Endodermal cell (in vitro differentiated cells): ENCODE data around the gene SPRTN. TPM values are rescaled to one million over a fixed set of nuclear protein-coding genes. Genes with fewer than 3 reads are reported as not detected.
A peak's percentile ranks its signal among the peaks of the same experiment; 100 is the strongest.

Experiments used
- DNase-seq: peaks from one replicate; pipeline ENCODE4 v3.0.0-alpha.2; 2017
- H3K27ac ChIP-seq: 2 replicates; pipeline ENCODE4 v1.5.1; 2013; ENCODE audit warnings: mild to moderate bottlenecking, low read depth, low read length, moderate library complexity
- H3K27me3 ChIP-seq: 2 replicates; pipeline ENCODE4 v1.6.1; 2013; ENCODE audit warnings: mild to moderate bottlenecking, low read length, moderate library complexity; ENCODE audit not compliant: insufficient read depth, control insufficient read depth, poor library complexity, severe bottlenecking
- H3K36me3 ChIP-seq: 2 replicates; pipeline ENCODE4 v1.7.0; 2013; ENCODE audit warnings: mild to moderate bottlenecking, low read length, moderate library complexity; ENCODE audit not compliant: control insufficient read depth, insufficient read depth
- H3K4me1 ChIP-seq: one replicate; pipeline ENCODE4 v1.7.0; 2013; ENCODE audit warnings: low read length; ENCODE audit not compliant: control insufficient read depth, insufficient read depth
- H3K4me3 ChIP-seq: 2 replicates; pipeline ENCODE4 v1.5.1; 2013; ENCODE audit warnings: mild to moderate bottlenecking, low read length, moderate library complexity
- H3K9ac ChIP-seq: 2 replicates; pipeline ENCODE4 v1.6.1; 2013; ENCODE audit warnings: mild to moderate bottlenecking, low read length, moderate library complexity; ENCODE audit not compliant: poor library complexity, severe bottlenecking; ENCODE audit errors: extremely low read depth
- H3K9me3 ChIP-seq: 2 replicates; pipeline ENCODE4 v1.6.1; 2013; ENCODE audit warnings: mild to moderate bottlenecking, low read length, moderate library complexity; ENCODE audit not compliant: control insufficient read depth
- H3K27ac Mint-ChIP-seq: 2 replicates; pipeline ENCODE4 v1.8.0; 2020; ENCODE audit warnings: mixed read lengths
- H3K27me3 Mint-ChIP-seq: 2 replicates; pipeline ENCODE4 v1.8.0; 2021; ENCODE audit warnings: mild to moderate bottlenecking, mixed read lengths; ENCODE audit not compliant: insufficient read depth
- H3K36me3 Mint-ChIP-seq: 2 replicates; pipeline ENCODE4 v1.8.0; 2020; ENCODE audit warnings: low read depth, mixed read lengths
- H3K4me1 Mint-ChIP-seq: 2 replicates; pipeline ENCODE4 v1.8.0; 2020; ENCODE audit warnings: mixed read lengths
- H3K4me3 Mint-ChIP-seq: 2 replicates; pipeline ENCODE4 v1.8.0; 2020; ENCODE audit warnings: mild to moderate bottlenecking, moderate library complexity, mixed read lengths
- H3K9me3 Mint-ChIP-seq: 2 replicates; pipeline ENCODE4 v1.8.0; 2020; ENCODE audit warnings: mild to moderate bottlenecking, mixed read lengths
- WGBS, 2 experiments: methylation state at CpG; one replicate each; pipeline versions ENCODE4 v1.1.5 to v1.1.7; 2013; ENCODE audit warnings: missing lambda C conversion rate in 2 of 2, mixed read lengths in 1 of 2; ENCODE audit not compliant: insufficient coverage in 1 of 2, insufficient read length in 1 of 2; 5-methylcytosine and 5-hydroxymethylcytosine counted together
- total RNA-seq, 2 donors: library from RNA; stranded (reverse); fragmentation: NEBNext Ultra II Directional in 1 of 2; extraction: Animal tissue kit (Norgen Biotek cat#: 25700) in 1 of 2; gene quantifications; 2 replicates in 1 of 2; 3 replicates in 1 of 2; pipeline ENCODE4 v1.2.1, GENCODE V29; 2021
- TF ChIP-seq, protein P1 (sequence below): fragments of 200-600 bp; sonication (generic); conservative IDR thresholded peaks from 2 replicates; pipeline ENCODE4 v1.5.0; 2021; ENCODE audit warnings: antibody characterized with exemption, mild to moderate bottlenecking

Gene SPRTN
- total RNA-seq, 2 donors from 2014 or later = 12.4 to 20.4 TPM

DNA sequence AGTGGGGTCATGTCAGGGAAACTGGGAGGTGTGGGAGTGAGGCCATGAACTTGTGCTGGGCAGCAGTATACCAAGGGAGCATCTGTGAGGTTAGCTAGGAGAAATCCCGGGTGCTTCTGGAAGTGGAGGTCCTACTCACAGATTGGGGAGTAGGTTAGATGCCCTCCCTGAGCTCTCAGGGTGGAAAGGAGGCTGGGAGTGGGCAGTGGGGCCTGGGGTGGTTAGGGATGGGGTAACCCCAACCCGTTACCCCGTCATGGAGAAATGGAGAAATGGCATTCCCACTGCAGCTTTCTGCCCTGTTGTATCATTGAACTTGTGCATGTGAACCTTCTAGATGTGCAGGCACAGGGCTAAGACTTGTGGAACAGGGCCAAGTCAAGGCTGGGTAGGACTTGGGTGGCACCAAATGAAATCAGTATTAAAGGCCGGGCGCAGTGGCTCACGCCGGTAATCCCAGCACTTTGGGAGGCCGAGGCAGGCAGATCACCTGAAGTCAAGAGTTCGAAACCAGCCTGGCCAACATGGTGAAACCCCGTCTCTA is 27.6 kb upstream of the SPRTN start:
- Mint-ChIP-seq H3K4me1 (no peaks in the 10 kb centered on the region), H3K9me3 (no peaks in the 10 kb centered on the region), H3K4me3 (no peak overlapping the region), H3K27ac (no peak overlapping the region), H3K36me3 (no peaks in the 10 kb centered on the region), H3K27me3 (peaks cover 9% of the 10 kb centered on the region)
- Histone ChIP-seq H3K27ac (no peak overlapping the region), H3K27me3 (no peaks in the 10 kb centered on the region), H3K4me3 (no peak overlapping the region), H3K9ac (no peak overlapping the region), H3K9me3 (no peaks in the 10 kb centered on the region), H3K4me1 (no peaks in the 10 kb centered on the region), H3K36me3 (no peaks in the 10 kb centered on the region)
- TF ChIP-seq, protein P1, sequence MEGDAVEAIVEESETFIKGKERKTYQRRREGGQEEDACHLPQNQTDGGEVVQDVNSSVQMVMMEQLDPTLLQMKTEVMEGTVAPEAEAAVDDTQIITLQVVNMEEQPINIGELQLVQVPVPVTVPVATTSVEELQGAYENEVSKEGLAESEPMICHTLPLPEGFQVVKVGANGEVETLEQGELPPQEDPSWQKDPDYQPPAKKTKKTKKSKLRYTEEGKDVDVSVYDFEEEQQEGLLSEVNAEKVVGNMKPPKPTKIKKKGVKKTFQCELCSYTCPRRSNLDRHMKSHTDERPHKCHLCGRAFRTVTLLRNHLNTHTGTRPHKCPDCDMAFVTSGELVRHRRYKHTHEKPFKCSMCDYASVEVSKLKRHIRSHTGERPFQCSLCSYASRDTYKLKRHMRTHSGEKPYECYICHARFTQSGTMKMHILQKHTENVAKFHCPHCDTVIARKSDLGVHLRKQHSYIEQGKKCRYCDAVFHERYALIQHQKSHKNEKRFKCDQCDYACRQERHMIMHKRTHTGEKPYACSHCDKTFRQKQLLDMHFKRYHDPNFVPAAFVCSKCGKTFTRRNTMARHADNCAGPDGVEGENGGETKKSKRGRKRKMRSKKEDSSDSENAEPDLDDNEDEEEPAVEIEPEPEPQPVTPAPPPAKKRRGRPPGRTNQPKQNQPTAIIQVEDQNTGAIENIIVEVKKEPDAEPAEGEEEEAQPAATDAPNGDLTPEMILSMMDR = no peak
- WGBS, 2 experiments = 85 to 94% methylated on average over 8 to 10 of the region's 10 CpGs
- DNase-seq = peak; percentile 21

DNA sequence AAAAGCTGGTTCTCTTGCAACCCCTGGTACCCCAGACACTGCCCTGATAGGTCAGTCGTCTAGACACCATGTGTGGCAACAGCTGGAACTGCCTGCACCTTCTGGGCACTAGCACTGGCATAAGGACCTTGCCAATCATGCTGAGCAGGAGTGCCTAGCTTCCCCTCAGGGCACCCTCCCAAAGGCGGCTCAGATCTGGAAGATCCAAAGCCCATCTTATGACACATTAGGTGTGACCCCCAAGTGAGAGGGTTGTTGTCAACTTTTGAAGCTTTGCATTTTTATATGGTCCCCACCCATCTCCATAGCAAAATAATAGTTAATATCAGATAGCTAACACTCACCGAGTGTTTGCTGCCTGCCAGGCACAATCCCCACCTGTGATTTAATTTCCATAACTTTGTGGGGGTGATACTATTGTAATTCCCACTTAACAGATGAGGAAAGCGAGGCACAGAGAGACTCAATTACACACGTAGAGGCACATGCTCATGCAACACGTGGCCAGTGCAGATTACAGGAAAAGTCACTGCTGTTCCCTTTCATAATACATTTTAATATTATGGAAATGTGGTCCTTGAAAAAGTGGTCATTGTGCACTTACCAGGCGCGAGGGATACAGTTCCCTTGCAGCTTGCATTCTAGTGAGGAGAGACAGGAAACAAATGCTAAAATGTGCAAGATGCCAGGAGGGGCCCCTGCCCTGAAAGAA is 26.2 kb upstream of the SPRTN start:
- H3K27me3 Mint-ChIP-seq = peaks cover 9% of the 10 kb centered on the region
- no peaks in the 10 kb centered on the region for H3K4me1 Mint-ChIP-seq
- H3K9me3 Mint-ChIP-seq = no peaks in the 10 kb centered on the region
- Histone ChIP-seq H3K4me1 (no peaks in the 10 kb centered on the region), H3K9me3 (no peaks in the 10 kb centered on the region), H3K27me3 (no peaks in the 10 kb centered on the region), H3K27ac (no peak overlapping the region), H3K36me3 (no peaks in the 10 kb centered on the region), H3K9ac (no peak overlapping the region), H3K4me3 (no peak overlapping the region)
- no peak overlapping the region for H3K4me3 Mint-ChIP-seq
- no peaks in the 10 kb centered on the region for H3K36me3 Mint-ChIP-seq
- no peak overlapping the region for H3K27ac Mint-ChIP-seq
- DNase-seq = peak; percentile 10
- 88 to 92% methylated on average over 3 to 8 of the region's 8 CpGs for WGBS, 2 experiments
- TF ChIP-seq, protein P1 = no peak

DNA sequence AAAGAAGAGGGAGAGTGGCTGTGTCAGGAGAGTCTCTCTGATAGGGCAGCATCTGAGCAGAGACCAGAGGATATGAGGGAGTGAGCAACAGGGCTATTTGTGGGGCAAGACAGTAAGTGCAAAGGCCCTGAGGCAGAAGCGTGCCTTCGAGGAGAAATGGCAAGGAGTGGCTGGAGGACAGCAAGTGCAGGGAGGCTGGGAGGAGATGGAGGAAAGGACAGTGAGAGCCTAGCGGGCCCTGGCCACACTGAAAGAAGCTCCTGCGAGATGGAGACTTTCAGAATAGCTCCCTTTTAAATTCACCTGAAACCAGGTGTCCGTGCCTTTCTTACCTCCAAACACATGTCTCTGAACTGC is 25.7 kb upstream of the SPRTN start:
- Histone ChIP-seq H3K36me3 (no peaks in the 10 kb centered on the region), H3K9me3 (no peaks in the 10 kb centered on the region), H3K27me3 (no peaks in the 10 kb centered on the region), H3K4me3 (no peak overlapping the region), H3K9ac (no peak overlapping the region), H3K27ac (no peak overlapping the region), H3K4me1 (no peaks in the 10 kb centered on the region)
- no peaks in the 10 kb centered on the region for H3K36me3 Mint-ChIP-seq
- TF ChIP-seq, protein P1 = no peak
- peak; percentile 20 for DNase-seq
- H3K4me3 Mint-ChIP-seq = no peak overlapping the region
- H3K9me3 Mint-ChIP-seq = no peaks in the 10 kb centered on the region
- H3K4me1 Mint-ChIP-seq = no peaks in the 10 kb centered on the region
- WGBS, 2 experiments = 88 to 100% methylated on average over 2 to 5 of the region's 5 CpGs
- H3K27ac Mint-ChIP-seq = no peak overlapping the region
- H3K27me3 Mint-ChIP-seq = peaks cover 9% of the 10 kb centered on the region
